Lung (tissue), 12 donors: ENCODE measurements around the gene ACTL10. TPM values are rescaled to one million over a fixed set of nuclear protein-coding genes. Genes with fewer than 3 reads are reported as not detected.

Experiments used
- ATAC-seq: fragments of 200-7000 bp; cut with Tn5 transposase; one replicate; pipeline ENCODE4 v1.9.1; 2020; ENCODE audit warnings: moderate number of reproducible peaks; ENCODE audit not compliant: insufficient read depth, low FRiP score
- DNase-seq, 3 donors: peaks; one replicate each; pipeline ENCODE4 v3.0.0-alpha.2; 2013 to 2017
- H3K27ac ChIP-seq, 2 donors: one replicate each; pipeline ENCODE4 v1.5.1; 2013; ENCODE audit warnings: mild to moderate bottlenecking in 2 of 2, moderate library complexity in 2 of 2, control low read depth in 1 of 2, inconsistent platforms in 1 of 2, low read depth in 1 of 2, low read length in 1 of 2
- H3K27me3 ChIP-seq, 3 donors: one replicate each; pipeline ENCODE4 v1.5.1; 2013; ENCODE audit warnings: low read length in 2 of 3; ENCODE audit not compliant: control insufficient read depth in 3 of 3, insufficient read depth in 3 of 3
- H3K36me3 ChIP-seq, 4 donors: one replicate each; pipeline ENCODE4 v1.5.1; 2013; ENCODE audit warnings: low read length in 4 of 4, mild to moderate bottlenecking in 1 of 4, moderate library complexity in 1 of 4; ENCODE audit not compliant: control insufficient read depth in 4 of 4, insufficient read depth in 4 of 4
- H3K4me1 ChIP-seq, 5 donors: one replicate each; pipeline ENCODE4 v1.5.1; 2013; ENCODE audit warnings: low read length in 5 of 5, mild to moderate bottlenecking in 2 of 5, moderate library complexity in 1 of 5; ENCODE audit not compliant: control insufficient read depth in 5 of 5, insufficient read depth in 5 of 5
- H3K4me3 ChIP-seq: one replicate; pipeline ENCODE4 v1.5.1; 2013; ENCODE audit warnings: mild to moderate bottlenecking, control low read depth, moderate library complexity
- H3K9ac ChIP-seq, 2 donors: one replicate each; pipeline ENCODE4 v1.5.1; 2013; ENCODE audit warnings: low read length in 2 of 2, control low read depth in 1 of 2; ENCODE audit not compliant: insufficient read depth in 1 of 2
- H3K9me3 ChIP-seq, 4 donors: one replicate each; pipeline ENCODE4 v1.5.1; 2013; ENCODE audit warnings: low read length in 3 of 4, mild to moderate bottlenecking in 1 of 4, moderate library complexity in 1 of 4; ENCODE audit not compliant: control insufficient read depth in 4 of 4, insufficient read depth in 3 of 4
- WGBS, 2 donors: extraction: QIAGEN DNeasy Blood & Tissue Kit; methylation state at CpG; one replicate each; pipeline ENCODE4 v1.1.7; 2013; 5-methylcytosine and 5-hydroxymethylcytosine counted together
- polyA plus RNA-seq, 2 donors: library from polyadenylated mRNA; stranded (reverse); fragments of 200-250 nt; gene quantifications; one replicate each; pipeline ENCODE4 v1.2.1, GENCODE V29; 2013
- total RNA-seq, 2 donors: library from RNA; depleted of rRNA in 1 of 2; stranded (reverse); fragments of >200 nt in 1 of 2; gene quantifications; one replicate each; pipeline ENCODE4 v1.2.1, GENCODE V29; 2014 to 2021
- TF ChIP-seq, protein P1 (sequence below): IDR thresholded peaks from 2 replicates; pipeline ENCODE4 v1.5.1; 2012; ENCODE audit warnings: mild to moderate bottlenecking; ENCODE audit errors: control extremely low read depth, extremely low read depth
- donor health status: control.
- donor health status: control.
- donor health status: Bipolar disorder and iron deficiency.
- donor health status: healthy.
- donor health status: DM: yes; HTN: yes; CAD: no.

ACTL10 gene
- total and polyA plus RNA-seq, 4 donors: 0.26 to 3.4 (median 2.2) TPM

DNA sequence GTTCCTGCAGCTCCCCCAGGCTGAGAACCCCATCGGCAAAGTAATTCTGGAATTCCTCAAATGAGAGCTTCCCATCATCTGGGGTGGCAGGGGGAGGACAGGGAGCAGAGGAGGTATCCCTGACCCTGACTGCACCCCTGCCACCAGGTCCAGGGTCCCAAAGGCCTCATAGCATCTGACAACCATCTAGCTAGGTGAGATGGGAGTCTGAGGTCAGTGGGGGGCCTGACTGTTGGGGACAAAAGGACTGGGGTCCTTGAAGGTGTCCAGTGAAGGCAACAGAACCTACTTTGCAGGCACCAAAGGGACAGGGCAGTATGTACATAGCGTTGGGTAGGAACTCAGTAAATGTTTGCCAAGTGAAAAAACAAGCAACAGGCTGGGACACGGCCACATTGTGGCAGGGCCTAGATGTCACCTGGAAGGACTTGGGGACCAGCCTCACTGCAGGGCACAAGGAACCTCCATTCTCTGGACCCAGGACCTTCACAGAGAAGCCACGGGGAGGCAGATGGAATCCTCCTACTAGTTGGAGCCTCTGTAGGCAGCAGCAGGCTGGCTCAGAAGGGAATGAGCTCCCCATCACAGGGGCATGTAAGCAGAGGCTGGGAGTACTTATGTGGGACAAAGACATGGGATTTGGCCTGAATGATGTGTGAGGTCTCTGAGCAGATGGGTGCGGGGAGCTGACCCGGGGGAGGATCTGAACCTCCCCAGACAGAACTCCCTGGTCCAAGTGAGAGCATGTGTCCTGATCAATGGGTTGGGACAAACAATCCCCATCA is 4.2 kb downstream of the ACTL10 start:
- Histone ChIP-seq H3K27me3 (no peaks in the 10 kb centered on the region), H3K4me1 (peaks cover 0 to 56% (median 23%) of the 10 kb centered on the region in 5 donors), H3K27ac (no peak overlapping the region), H3K36me3 (peaks cover 0 to 6% (median 4%) of the 10 kb centered on the region in 4 donors), H3K9me3 (no peaks in the 10 kb centered on the region), H3K4me3 (no peak overlapping the region), H3K9ac (no peak overlapping the region)
- DNase-seq (no peak), ATAC-seq (no peak)
- TF ChIP-seq, protein P1, sequence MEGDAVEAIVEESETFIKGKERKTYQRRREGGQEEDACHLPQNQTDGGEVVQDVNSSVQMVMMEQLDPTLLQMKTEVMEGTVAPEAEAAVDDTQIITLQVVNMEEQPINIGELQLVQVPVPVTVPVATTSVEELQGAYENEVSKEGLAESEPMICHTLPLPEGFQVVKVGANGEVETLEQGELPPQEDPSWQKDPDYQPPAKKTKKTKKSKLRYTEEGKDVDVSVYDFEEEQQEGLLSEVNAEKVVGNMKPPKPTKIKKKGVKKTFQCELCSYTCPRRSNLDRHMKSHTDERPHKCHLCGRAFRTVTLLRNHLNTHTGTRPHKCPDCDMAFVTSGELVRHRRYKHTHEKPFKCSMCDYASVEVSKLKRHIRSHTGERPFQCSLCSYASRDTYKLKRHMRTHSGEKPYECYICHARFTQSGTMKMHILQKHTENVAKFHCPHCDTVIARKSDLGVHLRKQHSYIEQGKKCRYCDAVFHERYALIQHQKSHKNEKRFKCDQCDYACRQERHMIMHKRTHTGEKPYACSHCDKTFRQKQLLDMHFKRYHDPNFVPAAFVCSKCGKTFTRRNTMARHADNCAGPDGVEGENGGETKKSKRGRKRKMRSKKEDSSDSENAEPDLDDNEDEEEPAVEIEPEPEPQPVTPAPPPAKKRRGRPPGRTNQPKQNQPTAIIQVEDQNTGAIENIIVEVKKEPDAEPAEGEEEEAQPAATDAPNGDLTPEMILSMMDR: no peak
- WGBS, 2 donors: 86 to 95% methylated on average over 6 of the region's 6 CpGs

DNA sequence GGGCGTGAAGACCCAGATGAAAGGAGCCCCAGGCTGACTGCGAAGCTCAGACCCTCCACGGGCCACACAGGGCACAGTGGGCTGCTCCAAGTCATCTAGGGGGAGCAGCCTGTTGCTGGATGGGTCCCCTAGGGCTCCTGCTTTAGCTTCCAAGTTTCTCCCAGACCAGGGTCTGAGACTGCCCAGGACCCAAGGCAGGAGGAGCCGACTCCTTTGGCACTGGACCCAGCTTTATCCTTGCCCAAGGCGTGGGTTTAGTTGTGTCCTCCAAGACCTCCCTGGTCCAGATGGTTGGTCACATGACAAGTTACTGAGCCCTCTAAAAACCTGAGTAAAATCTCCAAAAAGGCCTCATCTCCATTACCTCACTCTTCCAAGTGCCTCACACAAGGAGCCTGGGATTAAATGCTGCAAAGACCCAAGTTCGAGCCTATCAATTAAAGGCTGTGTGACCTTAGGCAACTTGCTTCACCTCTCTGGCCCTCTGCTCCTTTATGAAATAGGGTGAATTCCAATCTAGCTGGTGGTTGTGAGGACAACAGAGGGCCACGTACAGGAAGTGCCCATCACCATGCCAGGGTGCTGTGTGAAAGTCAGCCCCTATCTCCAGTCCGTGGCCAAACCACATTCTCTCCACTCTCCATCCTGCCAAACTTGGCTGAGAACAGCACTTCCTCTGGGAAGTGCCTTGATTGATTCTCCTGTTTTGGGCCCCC is 5.0 kb downstream of the ACTL10 start:
- TF ChIP-seq, protein P1: no peak
- no peak overlapping the region for H3K9ac ChIP-seq
- no peak overlapping the region for H3K4me3 ChIP-seq
- 78 to 82% methylated on average over 8 of the region's 8 CpGs for WGBS, 2 donors
- H3K4me1 ChIP-seq: peaks cover 0 to 54% (median 23%) of the 10 kb centered on the region in 5 donors
- no peak for ATAC-seq
- peaks cover 0 to 6% (median 4%) of the 10 kb centered on the region in 4 donors for H3K36me3 ChIP-seq
- no peaks in the 10 kb centered on the region for H3K27me3 ChIP-seq
- no peaks in the 10 kb centered on the region for H3K9me3 ChIP-seq
- H3K27ac ChIP-seq: no peak overlapping the region
- no peak for DNase-seq

- H3K4me1 ChIP-seq: peaks cover 0 to 46% (median 18%) of the 10 kb centered on the region in 5 donors
- H3K36me3 ChIP-seq: peaks cover 0 to 6% (median 4%) of the 10 kb centered on the region in 4 donors
- no peaks in the 10 kb centered on the region for H3K27me3 ChIP-seq
- DNase-seq (peak; percentile 50 to 60 (median 52)), ATAC-seq (no peak)
- no peaks in the 10 kb centered on the region for H3K9me3 ChIP-seq
- TF ChIP-seq, protein P1: no peak
- peak overlapping the region; percentile 5 for H3K4me3 ChIP-seq
- whole genome bisulfite sequencing, 2 donors: 61 to 62% methylated on average over 17 of the region's 17 CpGs
- no peak overlapping the region for H3K27ac ChIP-seq
- no peak overlapping the region for H3K9ac ChIP-seq
These were observed 5.8 kb downstream of the ACTL10 start for GRCh38 chr20:33672426-33673113.
